Prostate gland (tissue), 2 donors: ENCODE results near the gene THAP11. TPM values are rescaled to one million over a fixed set of nuclear protein-coding genes. Genes with fewer than 3 reads are reported as not detected.

Experiments used
- DNase-seq: peaks from one replicate; pipeline ENCODE4 v3.0.0-alpha.2; 2019; ENCODE audit warnings: low spot score
- H3K27ac ChIP-seq, 2 donors: fragments of 200-600 bp; sonication (generic); 2 replicates each; pipeline ENCODE4 v1.5.1; 2017 to 2019
- H3K27me3 ChIP-seq: fragments of 200-600 bp; sonication (generic); replicated peaks from 2 replicates; pipeline ENCODE4 v1.5.1; 2019; ENCODE audit not compliant: insufficient read depth
- H3K36me3 ChIP-seq, 2 donors: fragments of 200-600 bp; sonication (generic); 1 replicate in 1 of 2; 2 replicates in 1 of 2; pipeline versions ENCODE4 v1.5.1 to v1.8.1; 2017 to 2019
- H3K4me1 ChIP-seq: fragments of 200-600 bp; sonication (generic); replicated peaks from 2 replicates; pipeline ENCODE4 v1.5.1; 2019
- H3K4me3 ChIP-seq, 2 donors: fragments of 200-600 bp; sonication (generic); 2 replicates each; pipeline ENCODE4 v1.5.1; 2017 to 2019
- H3K9me3 ChIP-seq: fragments of 200-600 bp; sonication (generic); 2 replicates; pipeline ENCODE4 v1.5.1; 2017
- POLR2A ChIP-seq: fragments of 450-650 bp; IDR thresholded peaks from one replicate; pipeline ENCODE4 v1.6.1; 2016; ENCODE audit warnings: antibody characterized with exemption, mild to moderate bottlenecking
- POLR2AphosphoS5 ChIP-seq: sonication (generic); formaldehyde crosslinking; IDR thresholded peaks from one replicate; pipeline ENCODE4 v1.6.1; 2017; ENCODE audit warnings: antibody characterized with exemption
- WGBS: methylation state at CpG from one replicate; pipeline ENCODE4 v1.1.5; 2018; 5-methylcytosine and 5-hydroxymethylcytosine counted together
- intact Hi-C: fragments of 100-400 bp; cut with DNase I; formaldehyde crosslinking; loops from one replicate; pipeline ENCODE4 v1.14.2; 2022
- total RNA-seq, 2 donors: library from RNA; depleted of rRNA; stranded (reverse); fragments of >200 nt; gene quantifications; one replicate each; pipeline ENCODE4 v1.1.0, GENCODE V29; 2016
- TF ChIP-seq, protein P1 (sequence below), 4 experiments: fragments of 200-600 bp in 2 of 4; fragments of 450-650 bp in 2 of 4; sonication (generic) in 2 of 4; IDR thresholded peaks; 1 replicate in 3 of 4; 2 replicates in 1 of 4; pipeline ENCODE4 v1.5.1; 2016 to 2019; ENCODE audit warnings: antibody characterized with exemption in 4 of 4, mild to moderate bottlenecking in 2 of 4, moderate library complexity in 2 of 4

The THAP11 gene
- total RNA-seq, 2 donors from 2014 or later, result 60.2 to 78.6 TPM

DNA sequence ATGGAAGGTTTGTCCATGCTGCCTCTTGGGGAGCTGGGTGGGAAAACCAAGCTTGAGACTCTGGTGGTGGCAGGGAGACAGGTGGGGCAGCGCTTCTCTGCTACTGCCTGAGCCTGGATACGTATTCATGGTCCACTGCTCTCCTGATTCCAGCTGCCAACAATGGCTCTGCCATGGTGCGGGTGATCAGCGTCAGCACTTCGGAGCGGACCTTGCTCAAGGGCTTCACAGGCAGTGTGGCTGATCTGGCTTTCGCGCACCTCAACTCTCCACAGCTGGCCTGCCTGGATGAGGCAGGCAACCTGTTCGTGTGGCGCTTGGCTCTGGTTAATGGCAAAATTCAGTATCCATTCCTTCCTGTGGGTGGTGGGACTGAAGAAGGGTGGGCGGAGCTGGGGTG is 34.9 kb downstream of the THAP11 start:
- Histone ChIP-seq H3K27ac (no peak overlapping the region), H3K9me3 (no peaks in the 10 kb centered on the region), H3K4me1 (peaks cover 13% of the 10 kb centered on the region), H3K36me3 (peaks cover 34 to 39% of the 10 kb centered on the region in 2 donors), H3K4me3 (no peak overlapping the region), H3K27me3 (no peaks in the 10 kb centered on the region)
- TF ChIP-seq, protein P1, sequence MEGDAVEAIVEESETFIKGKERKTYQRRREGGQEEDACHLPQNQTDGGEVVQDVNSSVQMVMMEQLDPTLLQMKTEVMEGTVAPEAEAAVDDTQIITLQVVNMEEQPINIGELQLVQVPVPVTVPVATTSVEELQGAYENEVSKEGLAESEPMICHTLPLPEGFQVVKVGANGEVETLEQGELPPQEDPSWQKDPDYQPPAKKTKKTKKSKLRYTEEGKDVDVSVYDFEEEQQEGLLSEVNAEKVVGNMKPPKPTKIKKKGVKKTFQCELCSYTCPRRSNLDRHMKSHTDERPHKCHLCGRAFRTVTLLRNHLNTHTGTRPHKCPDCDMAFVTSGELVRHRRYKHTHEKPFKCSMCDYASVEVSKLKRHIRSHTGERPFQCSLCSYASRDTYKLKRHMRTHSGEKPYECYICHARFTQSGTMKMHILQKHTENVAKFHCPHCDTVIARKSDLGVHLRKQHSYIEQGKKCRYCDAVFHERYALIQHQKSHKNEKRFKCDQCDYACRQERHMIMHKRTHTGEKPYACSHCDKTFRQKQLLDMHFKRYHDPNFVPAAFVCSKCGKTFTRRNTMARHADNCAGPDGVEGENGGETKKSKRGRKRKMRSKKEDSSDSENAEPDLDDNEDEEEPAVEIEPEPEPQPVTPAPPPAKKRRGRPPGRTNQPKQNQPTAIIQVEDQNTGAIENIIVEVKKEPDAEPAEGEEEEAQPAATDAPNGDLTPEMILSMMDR (IDR thresholded peaks at IDR 0.05), result no peak
- TF ChIP-seq POLR2A (no peak), POLR2AphosphoS5 (no peak)
- intact Hi-C loops, result no loop called here
- 94% methylated on average over 11 of the region's 11 CpGs for WGBS
- DNase-seq, result no peak

DNA sequence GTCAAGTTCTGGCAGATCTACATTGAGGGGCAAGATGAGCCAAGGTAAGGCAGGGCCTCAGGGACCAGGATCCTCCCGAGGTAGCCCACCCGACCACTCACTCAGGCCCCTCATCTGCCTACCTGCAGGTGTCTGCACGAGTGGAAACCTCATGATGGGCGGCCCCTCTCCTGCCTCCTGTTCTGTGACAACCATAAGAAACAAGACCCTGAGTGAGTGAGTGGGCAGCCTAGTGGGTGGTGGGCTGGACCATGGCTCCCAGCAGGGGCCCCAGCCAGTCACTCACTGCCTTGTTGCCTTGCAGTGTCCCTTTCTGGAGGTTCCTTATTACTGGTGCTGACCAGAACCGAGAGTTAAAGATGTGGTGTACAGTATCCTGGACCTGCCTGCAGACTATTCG is 36.1 kb downstream of the THAP11 start:
- peaks cover 39 to 41% of the 10 kb centered on the region in 2 donors for H3K36me3 ChIP-seq
- no peak overlapping the region for H3K4me3 ChIP-seq
- no peaks in the 10 kb centered on the region for H3K27me3 ChIP-seq
- no peak for DNase-seq
- H3K4me1 ChIP-seq, result peaks cover 13% of the 10 kb centered on the region
- no peak overlapping the region for H3K27ac ChIP-seq
- intact Hi-C loops, result no loop called here
- H3K9me3 ChIP-seq, result no peaks in the 10 kb centered on the region
- 93% methylated on average over 6 of the region's 6 CpGs for WGBS
- no peak for TF ChIP-seq POLR2A
- TF ChIP-seq, protein P1 (IDR thresholded peaks at IDR 0.05), result no peak

DNA sequence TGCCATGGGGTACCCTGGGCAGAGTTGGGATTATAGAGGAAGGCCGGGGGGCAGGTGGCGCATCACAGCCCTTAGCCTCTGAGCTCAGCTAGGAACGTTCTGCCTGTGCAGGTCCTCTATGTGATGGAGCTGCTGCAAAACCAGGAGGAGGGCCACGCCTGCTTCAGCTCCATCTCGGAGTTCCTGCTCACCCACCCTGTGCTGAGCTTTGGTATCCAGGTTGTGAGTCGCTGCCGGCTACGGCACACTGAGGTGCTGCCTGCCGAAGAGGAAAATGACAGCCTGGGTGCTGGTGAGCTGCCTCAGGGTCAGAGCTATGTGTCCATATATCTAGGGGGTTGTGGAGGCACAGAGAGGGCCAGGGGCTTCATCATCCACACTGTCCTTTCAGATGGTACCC is 36.7 kb downstream of the THAP11 start:
- intact Hi-C loops, result no loop called here
- H3K4me3 ChIP-seq, result no peak overlapping the region
- H3K9me3 ChIP-seq, result no peaks in the 10 kb centered on the region
- no peak for TF ChIP-seq POLR2A
- no peak for TF ChIP-seq POLR2AphosphoS5
- TF ChIP-seq, protein P1 (IDR thresholded peaks at IDR 0.05), result no peak
- 94% methylated on average over 9 of the region's 9 CpGs for WGBS
- no peaks in the 10 kb centered on the region for H3K27me3 ChIP-seq
- peaks cover 13% of the 10 kb centered on the region for H3K4me1 ChIP-seq
- H3K27ac ChIP-seq, result no peak overlapping the region
- H3K36me3 ChIP-seq, result peaks cover 39 to 41% of the 10 kb centered on the region in 2 donors
- no peak for DNase-seq

DNA sequence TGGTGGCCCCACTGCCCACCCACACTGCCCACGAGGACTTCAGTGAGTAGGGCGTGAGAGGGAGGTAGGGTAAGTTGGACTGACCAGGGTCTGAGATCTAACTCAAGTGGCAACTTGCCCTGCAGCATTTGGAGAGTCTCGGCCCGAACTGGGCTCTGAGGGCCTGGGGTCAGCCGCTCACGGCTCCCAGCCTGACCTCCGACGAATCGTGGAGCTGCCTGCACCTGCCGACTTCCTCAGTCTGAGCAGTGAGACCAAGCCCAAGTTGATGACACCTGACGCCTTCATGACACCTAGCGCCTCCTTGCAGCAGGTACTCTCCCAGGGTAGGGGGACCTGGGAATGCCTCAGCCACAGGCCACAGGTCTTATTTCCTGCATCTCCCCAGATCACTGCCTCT is 37.3 kb downstream of the THAP11 start:
- no peak overlapping the region for H3K4me3 ChIP-seq
- WGBS, result 90% methylated on average over 12 of the region's 12 CpGs
- H3K4me1 ChIP-seq, result peaks cover 13% of the 10 kb centered on the region
- H3K9me3 ChIP-seq, result no peaks in the 10 kb centered on the region
- peaks cover 39 to 41% of the 10 kb centered on the region in 2 donors for H3K36me3 ChIP-seq
- no peak overlapping the region for H3K27ac ChIP-seq
- TF ChIP-seq POLR2AphosphoS5, result no peak
- TF ChIP-seq, protein P1 (IDR thresholded peaks at IDR 0.05), result no peak
- TF ChIP-seq POLR2A, result no peak
- intact Hi-C loops, result no loop called here
- no peaks in the 10 kb centered on the region for H3K27me3 ChIP-seq
- no peak for DNase-seq

DNA sequence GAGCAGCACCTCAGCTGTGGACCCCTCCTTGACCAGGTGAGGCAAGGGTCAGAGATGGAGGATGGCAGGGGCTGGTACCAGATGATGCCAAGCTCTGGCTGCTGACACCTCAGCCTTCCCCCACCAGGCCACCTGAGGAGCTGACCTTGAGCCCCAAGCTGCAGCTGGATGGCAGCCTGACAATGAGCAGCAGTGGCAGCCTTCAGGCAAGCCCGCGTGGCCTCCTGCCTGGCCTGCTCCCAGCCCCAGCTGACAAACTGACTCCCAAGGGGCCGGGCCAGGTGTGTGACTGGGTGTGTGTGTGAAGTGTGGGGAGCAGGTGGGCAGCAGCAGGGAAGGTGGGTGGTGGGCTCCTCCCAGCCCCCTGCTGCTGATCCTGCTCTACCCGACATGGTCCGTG is 37.8 kb downstream of the THAP11 start:
- no peak overlapping the region for H3K4me3 ChIP-seq
- no peaks in the 10 kb centered on the region for H3K9me3 ChIP-seq
- TF ChIP-seq, protein P1 (IDR thresholded peaks at IDR 0.05), result no peak
- no peak for TF ChIP-seq POLR2AphosphoS5
- TF ChIP-seq POLR2A, result no peak
- H3K27me3 ChIP-seq, result no peaks in the 10 kb centered on the region
- no peak for DNase-seq
- intact Hi-C loops, result loop anchor here (5.0 kb wide), 1 partner anchor 162 kb away; no protein-coding TSS in a partner anchor
- H3K27ac ChIP-seq, result no peak overlapping the region
- WGBS, result 78% methylated on average over 3 of the region's 5 CpGs
- H3K36me3 ChIP-seq, result peaks cover 39 to 41% of the 10 kb centered on the region in 2 donors
- H3K4me1 ChIP-seq, result peaks cover 11% of the 10 kb centered on the region
